SK-N-SH treated with all-trans-retinoic acid at 6 μM for 48 hours (cell line): ENCODE data around the gene TEX14.
"Not testable (repeated sequence)": the region's sequence is repeated elsewhere in the genome, so short reads cannot be mapped to it uniquely, and the experiment has no call there.

ENCODE experiments used
- ATAC-seq: fragments of 200-7000 bp; cut with Tn5 transposase; 3 replicates; pipeline ENCODE4 v1.9.1; 2020; ENCODE audit warnings: mild to moderate bottlenecking, moderate library complexity
- ARNTL ChIP-seq: fragments of 450-650 bp; formaldehyde crosslinking; IDR thresholded peaks from 2 replicates; pipeline ENCODE4 v1.5.0; 2020; ENCODE audit warnings: low read depth, mild to moderate bottlenecking, moderate library complexity, borderline replicate concordance
- BACH2 ChIP-seq: fragments of 250-450 bp; sonication (Bioruptor Pico); IDR thresholded peaks from 2 replicates; pipeline ENCODE4 v1.9.0; 2021; ENCODE audit warnings: mild to moderate bottlenecking, borderline replicate concordance
- CREB5 ChIP-seq: fragments of 250-450 bp; sonication (Bioruptor Pico); IDR thresholded peaks from 2 replicates; pipeline ENCODE4 v1.5.1; 2020; ENCODE audit warnings: low read depth, mild to moderate bottlenecking, moderate library complexity
- CSDC2 ChIP-seq: fragments of 250-450 bp; sonication (Bioruptor Pico); IDR thresholded peaks from 2 replicates; pipeline ENCODE4 v1.5.0; 2020; ENCODE audit warnings: mild to moderate bottlenecking, moderate library complexity
- CSRNP3 ChIP-seq: fragments of 250-450 bp; sonication (Bioruptor Pico); IDR thresholded peaks from 2 replicates; pipeline ENCODE4 v1.5.1; 2021; ENCODE audit warnings: mild to moderate bottlenecking, moderate library complexity
- ESRRG ChIP-seq: fragments of 250-450 bp; sonication (Bioruptor Pico); IDR thresholded peaks from 2 replicates; pipeline ENCODE4 v1.6.1; 2021; ENCODE audit warnings: mild to moderate bottlenecking
- GLIS3 ChIP-seq: fragments of 250-450 bp; sonication (Bioruptor Pico); IDR thresholded peaks from 2 replicates; pipeline ENCODE4 v1.5.0; 2020; ENCODE audit warnings: mild to moderate bottlenecking, moderate library complexity
- ISL1 ChIP-seq: fragments of 250-450 bp; sonication (Bioruptor Pico); IDR thresholded peaks from 2 replicates; pipeline ENCODE4 v2.1.2; 2022; ENCODE audit warnings: mild to moderate bottlenecking, moderate library complexity
- OSR1 ChIP-seq: fragments of 250-450 bp; sonication (Bioruptor Pico); IDR thresholded peaks from 2 replicates; pipeline ENCODE4 v1.8.0; 2022; ENCODE audit warnings: moderate library complexity, mild to moderate bottlenecking, inconsistent platforms
- POU6F1 ChIP-seq: fragments of 250-450 bp; sonication (Bioruptor Pico); IDR thresholded peaks from 2 replicates; pipeline ENCODE4 v1.8.0; 2021; ENCODE audit warnings: low read depth, mild to moderate bottlenecking, moderate library complexity, borderline replicate concordance
- RARB ChIP-seq: fragments of 250-450 bp; sonication (Bioruptor Pico); IDR thresholded peaks from 2 replicates; pipeline ENCODE4 v1.8.0; 2021; ENCODE audit warnings: mild to moderate bottlenecking, moderate library complexity
- TCF4 ChIP-seq: fragments of 250-450 bp; sonication (Bioruptor Pico); IDR thresholded peaks from 2 replicates; pipeline ENCODE4 v1.8.0; 2021; ENCODE audit warnings: mild to moderate bottlenecking, moderate library complexity, borderline replicate concordance
- TOX ChIP-seq: fragments of 250-450 bp; sonication (Bioruptor Pico); IDR thresholded peaks from 2 replicates; pipeline ENCODE4 v1.8.0; 2021; ENCODE audit warnings: mild to moderate bottlenecking, moderate library complexity, borderline replicate concordance
- TSHZ2 ChIP-seq: fragments of 250-450 bp; sonication (Bioruptor Pico); IDR thresholded peaks from 2 replicates; pipeline ENCODE4 v1.5.0; 2020; ENCODE audit warnings: mild to moderate bottlenecking, moderate library complexity
- ZC3H10 ChIP-seq: fragments of 250-450 bp; sonication (Bioruptor Pico); IDR thresholded peaks from 2 replicates; pipeline ENCODE4 v1.5.1; 2021; ENCODE audit warnings: mild to moderate bottlenecking, moderate library complexity
- ZFP30 ChIP-seq: fragments of 450-650 bp; formaldehyde crosslinking; IDR thresholded peaks from 2 replicates; pipeline ENCODE4 v1.5.0; 2022; ENCODE audit warnings: mild to moderate bottlenecking, moderate library complexity
- ZNF565 ChIP-seq: fragments of 450-650 bp; formaldehyde crosslinking; conservative IDR thresholded peaks from 2 replicates; pipeline ENCODE4 v1.5.0; 2020; ENCODE audit warnings: low read depth, mild to moderate bottlenecking, moderate library complexity
- ZNF70 ChIP-seq: fragments of 450-650 bp; formaldehyde crosslinking; IDR thresholded peaks from 2 replicates; pipeline ENCODE4 v1.5.0; 2020; ENCODE audit warnings: mild to moderate bottlenecking, moderate library complexity
- ZNF8 ChIP-seq: fragments of 450-650 bp; formaldehyde crosslinking; IDR thresholded peaks from 2 replicates; pipeline ENCODE4 v1.5.0; 2020; ENCODE audit warnings: mild to moderate bottlenecking, moderate library complexity

Gene TEX14

GRCh38 chr17:58679263-58680037 is 12.4 kb downstream of the TEX14 start (continued):
- TF ChIP-seq CSRNP3 (CRISPR knock-in tag), result peak; percentile 99
- peak; percentile 99 for TF ChIP-seq ESRRG (CRISPR knock-in tag)
- TF ChIP-seq TSHZ2 (CRISPR knock-in tag), result no peak
- peak; percentile 99 for TF ChIP-seq GLIS3 (CRISPR knock-in tag)
- peak; percentile 89 for TF ChIP-seq ZC3H10 (CRISPR knock-in tag)
- TF ChIP-seq ZNF70, result peak; percentile 54; the same call in 1 of the 2 replicates
- peak; percentile 97; the same call in 1 of the 2 replicates for TF ChIP-seq TOX (CRISPR knock-in tag)
- peak; percentile 88 for TF ChIP-seq ARNTL (CRISPR knock-in tag)
- peak; percentile 81 for TF ChIP-seq ZNF565 (CRISPR knock-in tag)
- TF ChIP-seq ZNF8, result peak; percentile 74; the same call in 1 of the 2 replicates
- no peak for TF ChIP-seq CSDC2 (CRISPR knock-in tag)
- no peak for TF ChIP-seq ISL1
- TF ChIP-seq CREB5 (CRISPR knock-in tag), result peak; percentile 97; the same call in 1 of the 2 replicates
- TF ChIP-seq OSR1, result no peak

GRCh38 chr17:58678287-58678686 is 13.6 kb downstream of the TEX14 start:
- ATAC-seq, result not testable (repeated sequence)

GRCh38 chr17:58677194-58677880 is 14.5 kb downstream of the TEX14 start:
- no peak for TF ChIP-seq BACH2
- TF ChIP-seq ZFP30 (CRISPR knock-in tag), result no peak
- TF ChIP-seq TCF4 (CRISPR knock-in tag), result no peak
- no peak for TF ChIP-seq POU6F1 (CRISPR knock-in tag)
- TF ChIP-seq CSRNP3 (CRISPR knock-in tag), result no peak
- no peak for TF ChIP-seq RARB (CRISPR knock-in tag)
- no peak for TF ChIP-seq ZNF8
- no peak for TF ChIP-seq GLIS3 (CRISPR knock-in tag)
- TF ChIP-seq TOX (CRISPR knock-in tag), result no peak
- ATAC-seq, result no peak
